ENCODE measurements around the gene HOXB13. TPM values are rescaled to one million over a fixed set of nuclear protein-coding genes. Genes with fewer than 3 reads are reported as not detected.
"Not testable (repeated sequence)": the region's sequence is repeated elsewhere in the genome, so short reads cannot be mapped to it uniquely, and the experiment has no call there.

HOXB13 gene
- total RNA-seq, 4 donors from 2014 or later = 0.27 TPM; not detected in 3

- H3K4me3 ChIP-seq (replicated peaks in 1 of 3) = no peak overlapping the region
- H3K27ac ChIP-seq = no peak overlapping the region
- H3K4me1 ChIP-seq = peaks cover 0 to 8% of the 10 kb centered on the region in 2 donors
- intact Hi-C loops (cut with DNase I) = no loop called here
- H3K9me3 ChIP-seq = no peaks in the 10 kb centered on the region
- 10 to 17% methylated on average over 10 of the region's 10 CpGs for WGBS, 2 donors
- peaks cover 54% of the 10 kb centered on the region for H3K27me3 ChIP-seq
- H3K36me3 ChIP-seq = no peaks in the 10 kb centered on the region
- no peak for DNase-seq
- TF ChIP-seq POLR2A (IDR thresholded peaks at IDR 0.05) = no peak
- TF ChIP-seq, protein P1, sequence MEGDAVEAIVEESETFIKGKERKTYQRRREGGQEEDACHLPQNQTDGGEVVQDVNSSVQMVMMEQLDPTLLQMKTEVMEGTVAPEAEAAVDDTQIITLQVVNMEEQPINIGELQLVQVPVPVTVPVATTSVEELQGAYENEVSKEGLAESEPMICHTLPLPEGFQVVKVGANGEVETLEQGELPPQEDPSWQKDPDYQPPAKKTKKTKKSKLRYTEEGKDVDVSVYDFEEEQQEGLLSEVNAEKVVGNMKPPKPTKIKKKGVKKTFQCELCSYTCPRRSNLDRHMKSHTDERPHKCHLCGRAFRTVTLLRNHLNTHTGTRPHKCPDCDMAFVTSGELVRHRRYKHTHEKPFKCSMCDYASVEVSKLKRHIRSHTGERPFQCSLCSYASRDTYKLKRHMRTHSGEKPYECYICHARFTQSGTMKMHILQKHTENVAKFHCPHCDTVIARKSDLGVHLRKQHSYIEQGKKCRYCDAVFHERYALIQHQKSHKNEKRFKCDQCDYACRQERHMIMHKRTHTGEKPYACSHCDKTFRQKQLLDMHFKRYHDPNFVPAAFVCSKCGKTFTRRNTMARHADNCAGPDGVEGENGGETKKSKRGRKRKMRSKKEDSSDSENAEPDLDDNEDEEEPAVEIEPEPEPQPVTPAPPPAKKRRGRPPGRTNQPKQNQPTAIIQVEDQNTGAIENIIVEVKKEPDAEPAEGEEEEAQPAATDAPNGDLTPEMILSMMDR (IDR thresholded peaks at IDR 0.05) = no peak
Observed at GRCh38 chr17:48717367-48718226, 11.0 kb downstream of the HOXB13 start.

DNA sequence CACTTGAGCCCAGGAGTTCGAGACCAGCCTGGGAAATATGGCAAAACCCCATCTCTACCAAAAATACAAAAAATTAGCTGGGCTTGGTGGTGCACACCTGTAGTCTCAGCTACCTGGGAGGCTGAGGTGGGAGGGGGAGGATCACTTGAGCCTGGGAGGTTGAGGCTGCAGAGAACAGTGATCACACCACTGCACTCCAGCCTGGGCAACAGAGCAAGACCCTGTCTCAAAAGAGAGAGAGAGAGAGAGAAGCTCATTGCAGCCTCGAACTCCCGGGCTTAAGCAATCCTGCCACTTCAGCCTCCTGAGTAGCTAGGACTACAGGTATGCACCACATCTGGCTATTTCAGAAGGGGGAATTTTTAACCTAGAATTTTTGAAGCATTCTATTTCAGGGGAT lies 12.0 kb downstream of the HOXB13 start:
- H3K27ac ChIP-seq; H3K4me3 ChIP-seq (replicated peaks in 1 of 3); H3K4me1 ChIP-seq; DNase-seq; intact Hi-C loops (cut with DNase I); H3K36me3 ChIP-seq; H3K9me3 ChIP-seq: not testable (repeated sequence)
- H3K27me3 ChIP-seq = peaks cover 47% of the 10 kb centered on the region
- WGBS, 2 donors = 57 to 71% methylated on average over 3 of the region's 3 CpGs

DNA sequence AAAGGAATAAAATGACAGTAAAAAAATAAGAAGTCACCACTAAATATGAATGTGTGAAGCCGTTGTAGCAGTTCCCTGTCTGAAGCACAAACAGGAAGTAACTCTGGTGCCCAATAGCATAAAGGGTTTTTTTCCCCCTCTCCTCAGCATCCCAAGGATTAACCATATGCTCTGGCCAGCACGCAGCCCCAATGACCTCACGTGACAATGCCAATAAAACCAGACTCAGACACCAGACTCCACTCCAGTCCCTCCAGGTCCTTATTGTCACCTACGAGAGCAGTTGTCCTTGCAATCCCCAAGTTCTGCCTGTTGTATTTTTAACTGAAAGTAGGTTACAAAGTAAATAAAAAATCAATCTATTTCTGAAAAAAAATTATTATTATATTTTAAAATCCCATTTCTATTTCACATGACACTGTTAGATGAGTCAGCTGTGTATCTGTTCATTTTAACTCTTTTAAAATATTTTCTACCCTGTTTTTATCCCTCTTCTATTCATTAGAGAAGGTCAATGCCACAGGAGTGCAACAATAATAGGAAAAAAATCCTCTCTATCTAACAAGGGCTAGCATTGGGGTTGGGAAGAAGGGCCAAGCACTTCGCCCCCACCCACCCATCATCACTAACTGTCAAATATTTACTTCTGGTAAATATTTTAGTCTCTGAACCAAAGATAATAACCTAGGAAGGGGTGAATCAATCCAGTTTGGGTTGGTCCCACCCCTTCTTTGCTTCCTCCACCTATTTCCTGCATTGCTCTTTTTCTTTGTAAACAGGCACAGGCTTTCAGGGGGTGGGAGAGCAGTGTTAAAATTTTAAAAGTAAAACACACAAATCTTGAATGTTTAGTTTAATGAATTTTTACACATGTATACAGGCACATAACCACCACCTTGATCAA lies 12.8 kb downstream of the HOXB13 start:
- 41 to 47% methylated on average over 5 of the region's 5 CpGs for whole genome bisulfite sequencing, 2 donors
- TF ChIP-seq, protein P1 (IDR thresholded peaks at IDR 0.05) = no peak
- no peak for TF ChIP-seq POLR2A (IDR thresholded peaks at IDR 0.05)
- no peak overlapping the region for H3K4me3 ChIP-seq (replicated peaks in 1 of 3)
- peaks cover 42% of the 10 kb centered on the region for H3K27me3 ChIP-seq
- H3K4me1 ChIP-seq = peaks cover 0 to 8% of the 10 kb centered on the region in 2 donors
- H3K36me3 ChIP-seq = no peaks in the 10 kb centered on the region
- no peak overlapping the region for H3K27ac ChIP-seq
- no peaks in the 10 kb centered on the region for H3K9me3 ChIP-seq
- DNase-seq = no peak
- intact Hi-C loops (cut with DNase I) = no loop called here

GRCh38 chr17:48711128-48711527 lies 17.4 kb downstream of the HOXB13 start:
- Histone ChIP-seq H3K27me3 (no peaks in the 10 kb centered on the region), H3K36me3 (no peaks in the 10 kb centered on the region), H3K4me1 (no peaks in the 10 kb centered on the region), H3K9me3 (no peaks in the 10 kb centered on the region), H3K27ac (no peak overlapping the region), H3K4me3 (replicated peaks in 1 of 3) (no peak overlapping the region)
- intact Hi-C loops (cut with DNase I) = no loop called here
- TF ChIP-seq, protein P1 (IDR thresholded peaks at IDR 0.05) = no peak
- TF ChIP-seq POLR2A (IDR thresholded peaks at IDR 0.05) = no peak
- WGBS, 2 donors = 49 to 56% methylated on average over 4 of the region's 4 CpGs
- DNase-seq = no peak

- Histone ChIP-seq H3K4me3 (replicated peaks in 1 of 3) (no peak overlapping the region), H3K36me3 (no peaks in the 10 kb centered on the region), H3K4me1 (no peaks in the 10 kb centered on the region), H3K9me3 (no peaks in the 10 kb centered on the region), H3K27ac (no peak overlapping the region), H3K27me3 (no peaks in the 10 kb centered on the region)
- DNase-seq = no peak
- TF ChIP-seq, protein P1 (IDR thresholded peaks at IDR 0.05) = no peak
- no peak for TF ChIP-seq POLR2A (IDR thresholded peaks at IDR 0.05)
- intact Hi-C loops (cut with DNase I) = no loop called here
- WGBS, 2 donors = 60 to 77% methylated on average over 11 of the region's 11 CpGs
Observed at GRCh38 chr17:48704361-48705248, 23.9 kb downstream of the HOXB13 start.

All from thyroid gland (tissue), 4 donors.